Glutamatergic neuron (in vitro differentiated cells): ENCODE results near the gene NELFB. TPM values are rescaled to one million over a fixed set of nuclear protein-coding genes. Genes with fewer than 3 reads are reported as not detected.
A peak's percentile ranks its signal among the peaks of the same experiment; 100 is the strongest.

ENCODE experiments used
- DNase-seq: peaks from one replicate; pipeline ENCODE4 v3.0.0; 2022
- H3K27ac Mint-ChIP-seq: one replicate; pipeline ENCODE4 v1.8.0; 2020; ENCODE audit warnings: mild to moderate bottlenecking, mixed read lengths, inconsistent platforms; ENCODE audit not compliant: unreplicated experiment
- H3K27me3 Mint-ChIP-seq: one replicate; pipeline ENCODE4 v1.8.0; 2020; ENCODE audit warnings: mild to moderate bottlenecking, moderate library complexity, mixed read lengths, inconsistent platforms; ENCODE audit not compliant: unreplicated experiment
- H3K36me3 Mint-ChIP-seq: one replicate; pipeline ENCODE4 v1.8.0; 2020; ENCODE audit warnings: mild to moderate bottlenecking, mixed read lengths, inconsistent platforms; ENCODE audit not compliant: unreplicated experiment
- H3K4me1 Mint-ChIP-seq: one replicate; pipeline ENCODE4 v1.8.0; 2020; ENCODE audit warnings: mild to moderate bottlenecking, low read depth, mixed read lengths, inconsistent platforms; ENCODE audit not compliant: unreplicated experiment
- H3K4me3 Mint-ChIP-seq: one replicate; pipeline ENCODE4 v1.8.0; 2020; ENCODE audit warnings: mild to moderate bottlenecking, mixed read lengths, inconsistent platforms; ENCODE audit not compliant: unreplicated experiment
- H3K9me3 Mint-ChIP-seq: one replicate; pipeline ENCODE4 v1.8.0; 2020; ENCODE audit warnings: mild to moderate bottlenecking, moderate library complexity, mixed read lengths, inconsistent platforms; ENCODE audit not compliant: unreplicated experiment
- CTCF ChIP-seq: fragments of 200-600 bp; sonication (generic); IDR thresholded peaks from one replicate; pipeline ENCODE4 v1.5.0; 2021; ENCODE audit not compliant: partially characterized antibody, unreplicated experiment
- total RNA-seq: library from RNA; stranded (reverse); fragmentation: NEBNext Ultra II Directional; extraction: Animal tissue kit (Norgen Biotek cat#: 25700); gene quantifications from one replicate; pipeline ENCODE4 v1.2.1, GENCODE V29; 2021; ENCODE audit not compliant: unreplicated experiment

NELFB gene
- total RNA-seq, 1 donor from 2014 or later = 48.5 TPM

- H3K4me3 Mint-ChIP-seq = peak overlapping the region; percentile 88
- peaks cover 6% of the 10 kb centered on the region for H3K9me3 Mint-ChIP-seq
- TF ChIP-seq CTCF = no peak
Observed at GRCh38 chr9:137223078-137223970, 31.8 kb upstream of the NELFB start.

GRCh38 chr9:137224830-137225694 lies 30.1 kb upstream of the NELFB start, which contains the start of gene CYSRT1:
CYSRT1 (plus strand) TSS chr9:137225174; CDS start chr9:137225622, 448 bp downstream.
- H3K4me3 Mint-ChIP-seq = peak within 1 kb of the TSS; percentile 63
- DNase-seq = no peak
- no peak within 1 kb of the TSS for H3K27ac Mint-ChIP-seq
- no peak for TF ChIP-seq CTCF
- no peaks in the 10 kb centered on the region for H3K36me3 Mint-ChIP-seq
- peaks cover 2% of the 10 kb centered on the region for H3K4me1 Mint-ChIP-seq
- H3K9me3 Mint-ChIP-seq = no peaks in the 10 kb centered on the region
- H3K27me3 Mint-ChIP-seq = peaks cover 2% of the 10 kb centered on the region

More at GRCh38 chr9:137223078-137223970, 31.8 kb upstream of the NELFB start:
- H3K36me3 Mint-ChIP-seq = no peaks in the 10 kb centered on the region
- H3K4me1 Mint-ChIP-seq = peaks cover 4% of the 10 kb centered on the region
- H3K27ac Mint-ChIP-seq = peak overlapping the region; percentile 17
- H3K27me3 Mint-ChIP-seq = peaks cover 4% of the 10 kb centered on the region
- DNase-seq = peak; percentile 94

- peaks cover 2% of the 10 kb centered on the region for H3K4me1 Mint-ChIP-seq
- DNase-seq = no peak
- TF ChIP-seq CTCF = no peak
- no peaks in the 10 kb centered on the region for H3K9me3 Mint-ChIP-seq
- H3K27ac Mint-ChIP-seq = no peak overlapping the region
- peaks cover 2% of the 10 kb centered on the region for H3K27me3 Mint-ChIP-seq
- no peaks in the 10 kb centered on the region for H3K36me3 Mint-ChIP-seq
- H3K4me3 Mint-ChIP-seq = no peak overlapping the region
Observed at GRCh38 chr9:137225699-137226331, 29.3 kb upstream of the NELFB start.

GRCh38 chr9:137226338-137227053 lies 28.6 kb upstream of the NELFB start:
- Mint-ChIP-seq H3K4me1 (peaks cover 2% of the 10 kb centered on the region), H3K4me3 (no peak overlapping the region), H3K27me3 (peaks cover 2% of the 10 kb centered on the region), H3K9me3 (no peaks in the 10 kb centered on the region), H3K27ac (no peak overlapping the region), H3K36me3 (no peaks in the 10 kb centered on the region)
- no peak for DNase-seq
- TF ChIP-seq CTCF = no peak
